ENCODE measurements around the gene VIPR2.

Gene VIPR2

GRCh38 chr7:159020987-159021386 is 123.7 kb downstream of the VIPR2 start:
- H3K4me3 Mint-ChIP-seq, result no peak overlapping the region
- peaks cover 29% of the 10 kb centered on the region for H3K27me3 Mint-ChIP-seq
- no peak overlapping the region for H3K27ac Mint-ChIP-seq
- peaks cover 18% of the 10 kb centered on the region for H3K4me1 Mint-ChIP-seq (ENCODE audit: low read depth)
- H3K9me3 Mint-ChIP-seq, result peaks cover 4% of the 10 kb centered on the region
- no peaks in the 10 kb centered on the region for H3K36me3 Mint-ChIP-seq (ENCODE audit: low read depth)
- no peak for DNase-seq

GRCh38 chr7:159019111-159019510 is 125.6 kb downstream of the VIPR2 start:
- DNase-seq, result no peak
- no peak overlapping the region for H3K4me3 Mint-ChIP-seq

GRCh38 chr7:159017741-159018140 is 126.9 kb downstream of the VIPR2 start:
- Mint-ChIP-seq H3K27ac (peak overlapping the region; percentile 19), H3K4me1 (ENCODE audit: low read depth) (peaks cover 18% of the 10 kb centered on the region), H3K27me3 (peaks cover 10% of the 10 kb centered on the region), H3K4me3 (no peak overlapping the region), H3K9me3 (peaks cover 4% of the 10 kb centered on the region), H3K36me3 (ENCODE audit: low read depth) (no peaks in the 10 kb centered on the region)
- no peak for DNase-seq

More at GRCh38 chr7:159019111-159019510, 125.6 kb downstream of the VIPR2 start:
- Mint-ChIP-seq H3K9me3 (peaks cover 4% of the 10 kb centered on the region), H3K4me1 (ENCODE audit: low read depth) (peaks cover 18% of the 10 kb centered on the region), H3K36me3 (ENCODE audit: low read depth) (no peaks in the 10 kb centered on the region), H3K27me3 (peaks cover 18% of the 10 kb centered on the region), H3K27ac (no peak overlapping the region)

GRCh38 chr7:159017210-159017609 is 127.5 kb downstream of the VIPR2 start:
- Mint-ChIP-seq H3K4me1 (ENCODE audit: low read depth) (peaks cover 18% of the 10 kb centered on the region), H3K27ac (no peak overlapping the region), H3K27me3 (peaks cover 10% of the 10 kb centered on the region), H3K4me3 (no peak overlapping the region), H3K36me3 (ENCODE audit: low read depth) (no peaks in the 10 kb centered on the region), H3K9me3 (peaks cover 4% of the 10 kb centered on the region)
- DNase-seq, result no peak

- no peak overlapping the region for H3K27ac Mint-ChIP-seq
- H3K4me3 Mint-ChIP-seq, result no peak overlapping the region
- peaks cover 18% of the 10 kb centered on the region for H3K4me1 Mint-ChIP-seq (ENCODE audit: low read depth)
- no peak for DNase-seq
- H3K27me3 Mint-ChIP-seq, result peaks cover 10% of the 10 kb centered on the region
- no peaks in the 10 kb centered on the region for H3K36me3 Mint-ChIP-seq (ENCODE audit: low read depth)
- peaks cover 4% of the 10 kb centered on the region for H3K9me3 Mint-ChIP-seq
Measured at GRCh38 chr7:159016591-159016990, 128.1 kb downstream of the VIPR2 start.

GRCh38 chr7:159015454-159016410 is 128.9 kb downstream of the VIPR2 start:
- peaks cover 8% of the 10 kb centered on the region for H3K27me3 Mint-ChIP-seq
- H3K9me3 Mint-ChIP-seq, result peaks cover 4% of the 10 kb centered on the region
- H3K4me1 Mint-ChIP-seq (ENCODE audit: low read depth), result peaks cover 18% of the 10 kb centered on the region
- no peak overlapping the region for H3K4me3 Mint-ChIP-seq
- DNase-seq, result no peak
- no peaks in the 10 kb centered on the region for H3K36me3 Mint-ChIP-seq (ENCODE audit: low read depth)
- no peak overlapping the region for H3K27ac Mint-ChIP-seq

GRCh38 chr7:159015081-159015453 is 129.6 kb downstream of the VIPR2 start:
- Mint-ChIP-seq H3K36me3 (ENCODE audit: low read depth) (no peaks in the 10 kb centered on the region), H3K4me3 (no peak overlapping the region), H3K9me3 (no peaks in the 10 kb centered on the region), H3K4me1 (ENCODE audit: low read depth) (peaks cover 18% of the 10 kb centered on the region), H3K27ac (no peak overlapping the region), H3K27me3 (peaks cover 7% of the 10 kb centered on the region)
- DNase-seq, result no peak

- Mint-ChIP-seq H3K4me1 (ENCODE audit: low read depth) (peaks cover 18% of the 10 kb centered on the region), H3K27ac (no peak overlapping the region), H3K36me3 (ENCODE audit: low read depth) (no peaks in the 10 kb centered on the region), H3K9me3 (no peaks in the 10 kb centered on the region), H3K27me3 (peaks cover 9% of the 10 kb centered on the region), H3K4me3 (no peak overlapping the region)
- no peak for DNase-seq
Measured at GRCh38 chr7:159014297-159015062, 130.2 kb downstream of the VIPR2 start.

GRCh38 chr7:159013825-159014289 is 130.8 kb downstream of the VIPR2 start:
- no peak overlapping the region for H3K4me3 Mint-ChIP-seq
- no peaks in the 10 kb centered on the region for H3K9me3 Mint-ChIP-seq
- peaks cover 4% of the 10 kb centered on the region for H3K27me3 Mint-ChIP-seq
- H3K36me3 Mint-ChIP-seq (ENCODE audit: low read depth), result no peaks in the 10 kb centered on the region
- DNase-seq, result no peak
- H3K27ac Mint-ChIP-seq, result no peak overlapping the region
- H3K4me1 Mint-ChIP-seq (ENCODE audit: low read depth), result peaks cover 11% of the 10 kb centered on the region

GRCh38 chr7:159013181-159013690 is 131.4 kb downstream of the VIPR2 start:
- no peak for DNase-seq
- Mint-ChIP-seq H3K27ac (no peak overlapping the region), H3K27me3 (peaks cover 3% of the 10 kb centered on the region), H3K4me1 (ENCODE audit: low read depth) (peaks cover 10% of the 10 kb centered on the region), H3K36me3 (ENCODE audit: low read depth) (no peaks in the 10 kb centered on the region), H3K9me3 (no peaks in the 10 kb centered on the region), H3K4me3 (no peak overlapping the region)

- Mint-ChIP-seq H3K9me3 (no peaks in the 10 kb centered on the region), H3K4me1 (ENCODE audit: low read depth) (peaks cover 6% of the 10 kb centered on the region), H3K36me3 (ENCODE audit: low read depth) (no peaks in the 10 kb centered on the region), H3K27ac (no peak overlapping the region), H3K27me3 (peaks cover 3% of the 10 kb centered on the region), H3K4me3 (no peak overlapping the region)
- DNase-seq, result no peak
Measured at GRCh38 chr7:159012353-159013069, 132.2 kb downstream of the VIPR2 start.

GRCh38 chr7:159011722-159012022 is 133.0 kb downstream of the VIPR2 start:
- no peaks in the 10 kb centered on the region for H3K9me3 Mint-ChIP-seq
- no peak overlapping the region for H3K4me3 Mint-ChIP-seq
- H3K36me3 Mint-ChIP-seq (ENCODE audit: low read depth), result no peaks in the 10 kb centered on the region
- H3K27me3 Mint-ChIP-seq, result peaks cover 3% of the 10 kb centered on the region
- H3K4me1 Mint-ChIP-seq (ENCODE audit: low read depth), result no peaks in the 10 kb centered on the region
- DNase-seq, result no peak
- H3K27ac Mint-ChIP-seq, result no peak overlapping the region

GRCh38 chr7:159010937-159011721 is 133.5 kb downstream of the VIPR2 start:
- no peak overlapping the region for H3K27ac Mint-ChIP-seq
- peaks cover 3% of the 10 kb centered on the region for H3K27me3 Mint-ChIP-seq
- DNase-seq, result peak; percentile 18
- H3K9me3 Mint-ChIP-seq, result no peaks in the 10 kb centered on the region
- H3K4me3 Mint-ChIP-seq, result no peak overlapping the region
- H3K36me3 Mint-ChIP-seq (ENCODE audit: low read depth), result no peaks in the 10 kb centered on the region
- no peaks in the 10 kb centered on the region for H3K4me1 Mint-ChIP-seq (ENCODE audit: low read depth)

- Mint-ChIP-seq H3K27ac (no peak overlapping the region), H3K36me3 (ENCODE audit: low read depth) (no peaks in the 10 kb centered on the region), H3K27me3 (peaks cover 5% of the 10 kb centered on the region), H3K4me1 (ENCODE audit: low read depth) (peaks cover 3% of the 10 kb centered on the region), H3K9me3 (no peaks in the 10 kb centered on the region), H3K4me3 (no peak overlapping the region)
- peak; percentile 6 for DNase-seq
Measured at GRCh38 chr7:159010411-159010810, 134.3 kb downstream of the VIPR2 start.
